Type B pancreatic cell (in vitro differentiated cells): ENCODE measurements around the gene NOD1. TPM values are rescaled to one million over a fixed set of nuclear protein-coding genes. Genes with fewer than 3 reads are reported as not detected.

Experiments used
- DNase-seq: peaks from one replicate; pipeline ENCODE4 v3.0.0; 2021; ENCODE audit warnings: mixed read lengths; ENCODE audit not compliant: unreplicated experiment; ENCODE audit errors: extremely low spot score
- H3K27ac Mint-ChIP-seq: 2 replicates; pipeline ENCODE4 v1.8.0; 2021; ENCODE audit warnings: mild to moderate bottlenecking, mixed read lengths
- H3K27me3 Mint-ChIP-seq: 2 replicates; pipeline ENCODE4 v1.8.0; 2021; ENCODE audit warnings: mixed read lengths
- H3K36me3 Mint-ChIP-seq: 2 replicates; pipeline ENCODE4 v1.8.0; 2021; ENCODE audit warnings: mixed read lengths
- H3K4me1 Mint-ChIP-seq: one replicate; pipeline ENCODE4 v1.8.0; 2021; ENCODE audit warnings: mixed read lengths; ENCODE audit not compliant: unreplicated experiment
- H3K4me3 Mint-ChIP-seq: 2 replicates; pipeline ENCODE4 v1.8.0; 2021; ENCODE audit warnings: mild to moderate bottlenecking, mixed read lengths
- H3K9me3 Mint-ChIP-seq: 2 replicates; pipeline ENCODE4 v1.8.0; 2021; ENCODE audit warnings: mixed read lengths
- CTCF ChIP-seq: fragments of 200-600 bp; sonication (generic); conservative IDR thresholded peaks from 2 replicates; pipeline ENCODE4 v1.5.0; 2021; ENCODE audit warnings: antibody characterized with exemption, mild to moderate bottlenecking
- total RNA-seq: library from RNA; stranded (reverse); gene quantifications from 2 replicates; pipeline ENCODE4 v1.2.1, GENCODE V29; 2021; ENCODE audit warnings: low replicate concordance

NOD1 gene
- total RNA-seq, 1 donor from 2014 or later, result 10.9 TPM

- Mint-ChIP-seq H3K4me1 (peaks cover 5% of the 10 kb centered on the region), H3K4me3 (no peak overlapping the region), H3K36me3 (peaks cover 47% of the 10 kb centered on the region), H3K27ac (no peak overlapping the region), H3K27me3 (no peaks in the 10 kb centered on the region), H3K9me3 (no peaks in the 10 kb centered on the region)
- DNase-seq, result no peak
- TF ChIP-seq CTCF, result no peak
These were observed 44.3 kb downstream of the NOD1 start for GRCh38 chr7:30434140-30434799.

- Mint-ChIP-seq H3K27ac (no peak overlapping the region), H3K9me3 (no peaks in the 10 kb centered on the region)
These were observed 45.1 kb downstream of the NOD1 start for GRCh38 chr7:30433506-30433905.

GRCh38 chr7:30433082-30433481 is 45.5 kb downstream of the NOD1 start:
- Mint-ChIP-seq H3K4me1 (peaks cover 5% of the 10 kb centered on the region), H3K36me3 (peaks cover 45% of the 10 kb centered on the region), H3K4me3 (no peak overlapping the region), H3K27me3 (no peaks in the 10 kb centered on the region), H3K9me3 (no peaks in the 10 kb centered on the region), H3K27ac (no peak overlapping the region)
- DNase-seq, result no peak
- TF ChIP-seq CTCF, result no peak

More at GRCh38 chr7:30433506-30433905, 45.1 kb downstream of the NOD1 start:
- Mint-ChIP-seq H3K27me3 (no peaks in the 10 kb centered on the region), H3K4me1 (peaks cover 5% of the 10 kb centered on the region), H3K36me3 (peaks cover 46% of the 10 kb centered on the region), H3K4me3 (no peak overlapping the region)
- no peak for TF ChIP-seq CTCF
- DNase-seq, result no peak

- Mint-ChIP-seq H3K27ac (peak overlapping the region; percentile 48), H3K4me1 (peaks cover 10% of the 10 kb centered on the region), H3K27me3 (no peaks in the 10 kb centered on the region), H3K36me3 (peaks cover 40% of the 10 kb centered on the region), H3K9me3 (no peaks in the 10 kb centered on the region), H3K4me3 (no peak overlapping the region)
- TF ChIP-seq CTCF, result no peak
- no peak for DNase-seq
These were observed 47.8 kb downstream of the NOD1 start for GRCh38 chr7:30430777-30431176.

GRCh38 chr7:30430276-30430675 is 48.3 kb downstream of the NOD1 start:
- H3K9me3 Mint-ChIP-seq, result no peaks in the 10 kb centered on the region
- peak overlapping the region; percentile 48 for H3K27ac Mint-ChIP-seq
- no peak for DNase-seq
- no peak overlapping the region for H3K4me3 Mint-ChIP-seq
- H3K36me3 Mint-ChIP-seq, result peaks cover 40% of the 10 kb centered on the region
- no peak for TF ChIP-seq CTCF
- peaks cover 10% of the 10 kb centered on the region for H3K4me1 Mint-ChIP-seq
- H3K27me3 Mint-ChIP-seq, result no peaks in the 10 kb centered on the region
